Central memory CD4-positive, alpha-beta T cell (primary cell): ENCODE measurements around the gene KLF3.

ENCODE experiments used
- DNase-seq: peaks from one replicate; pipeline ENCODE4 v3.0.0; 2022

KLF3 gene

DNA sequence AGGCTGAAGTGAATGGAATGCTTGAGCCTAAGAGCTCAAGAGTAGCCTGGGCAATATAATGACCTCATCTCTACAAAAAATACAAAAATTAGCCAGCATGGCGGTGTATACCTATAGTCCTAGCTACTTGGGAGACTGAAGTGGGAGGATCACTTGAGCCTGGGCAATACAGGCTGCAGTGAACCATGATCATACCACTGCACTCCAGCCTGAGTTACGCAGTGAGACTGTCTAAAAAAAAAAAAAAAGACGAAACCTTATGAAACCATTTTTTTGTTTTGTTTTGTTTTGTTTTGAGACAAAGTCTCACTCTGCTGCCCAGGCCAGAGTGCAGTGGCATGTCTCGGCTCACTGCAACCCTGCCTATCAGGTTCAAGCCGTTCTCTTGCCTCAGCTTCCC is 81.9 kb downstream of the KLF3 start:
- no peak for DNase-seq

DNA sequence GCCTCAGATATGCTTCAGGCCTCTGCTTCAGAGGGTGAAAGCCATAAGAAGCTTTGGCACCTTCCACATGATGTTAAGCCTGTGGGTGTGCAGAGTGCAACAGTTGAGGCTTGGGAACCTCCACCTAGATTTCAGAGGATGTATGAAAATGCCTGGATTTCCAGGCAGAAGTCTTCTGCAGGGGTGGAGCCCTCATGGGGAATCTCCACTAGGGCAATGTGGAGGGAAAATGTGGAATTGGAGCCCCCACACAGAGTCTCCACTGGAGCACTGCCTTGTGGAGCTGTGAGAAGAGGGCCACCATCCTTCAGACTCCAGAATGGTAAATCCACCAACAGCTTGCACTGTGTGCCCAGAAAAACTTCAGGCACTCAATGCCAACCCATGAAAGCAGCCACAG is 83.6 kb downstream of the KLF3 start:
- DNase-seq = no peak

DNA sequence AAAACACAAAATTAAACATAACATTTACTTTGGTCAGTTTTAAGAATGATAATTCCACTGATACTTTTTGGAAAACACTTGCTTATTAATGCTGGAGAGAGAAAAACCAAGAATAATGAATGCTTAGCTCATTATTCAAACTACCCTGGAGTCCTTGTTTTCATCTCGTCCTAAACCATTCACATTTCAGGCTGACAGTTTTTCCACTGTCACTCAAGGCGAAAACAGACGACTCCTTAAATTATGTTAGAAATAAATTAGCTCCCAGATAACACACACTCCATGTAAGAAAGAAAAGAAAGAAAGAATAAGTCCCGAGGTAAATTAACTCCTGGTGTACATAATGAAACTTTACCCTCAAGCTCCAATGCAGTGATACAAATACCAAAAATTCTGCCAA is 85.3 kb downstream of the KLF3 start:
- DNase-seq = no peak
